ENCODE data around the gene RPL39. TPM values are rescaled to one million over a fixed set of nuclear protein-coding genes. Genes with fewer than 3 reads are reported as not detected.
A peak's percentile ranks its signal among the peaks of the same experiment; 100 is the strongest.
"Not testable (repeated sequence)": the region's sequence is repeated elsewhere in the genome, so short reads cannot be mapped to it uniquely, and the experiment has no call there.

RPL39 gene
- total RNA-seq, 3 donors from 2014 or later: 2,097 to 2,146 (median 2,130) TPM

DNA sequence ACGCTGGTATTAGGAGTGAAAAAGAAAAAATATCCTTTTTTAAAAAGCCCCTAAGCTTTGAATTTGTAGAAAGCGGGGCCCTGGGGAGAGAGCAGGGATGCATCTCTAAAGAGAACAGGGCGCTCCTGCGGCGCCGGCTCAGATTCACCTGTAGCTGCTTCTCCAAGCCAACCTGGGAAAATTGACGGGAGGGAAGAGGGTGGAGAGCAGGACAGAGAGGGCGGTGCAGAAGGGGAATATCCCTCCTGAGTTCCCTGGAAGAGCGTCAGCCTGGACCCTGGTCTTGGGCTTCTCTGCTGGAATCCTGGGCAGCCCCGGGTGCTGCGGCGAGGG, 33.8 kb downstream of the RPL39 start:
- DNase-seq (no peak), ATAC-seq (no peak)
- Mint-ChIP-seq H3K27me3 (ENCODE audit: low read depth) (no peaks in the 10 kb centered on the region), H3K4me3 (peak overlapping the region; percentile 77), H3K36me3 (ENCODE audit: insufficient read depth) (no peaks in the 10 kb centered on the region), H3K4me1 (ENCODE audit: low read depth) (peaks cover 43% of the 10 kb centered on the region), H3K9me3 (no peaks in the 10 kb centered on the region)

DNA sequence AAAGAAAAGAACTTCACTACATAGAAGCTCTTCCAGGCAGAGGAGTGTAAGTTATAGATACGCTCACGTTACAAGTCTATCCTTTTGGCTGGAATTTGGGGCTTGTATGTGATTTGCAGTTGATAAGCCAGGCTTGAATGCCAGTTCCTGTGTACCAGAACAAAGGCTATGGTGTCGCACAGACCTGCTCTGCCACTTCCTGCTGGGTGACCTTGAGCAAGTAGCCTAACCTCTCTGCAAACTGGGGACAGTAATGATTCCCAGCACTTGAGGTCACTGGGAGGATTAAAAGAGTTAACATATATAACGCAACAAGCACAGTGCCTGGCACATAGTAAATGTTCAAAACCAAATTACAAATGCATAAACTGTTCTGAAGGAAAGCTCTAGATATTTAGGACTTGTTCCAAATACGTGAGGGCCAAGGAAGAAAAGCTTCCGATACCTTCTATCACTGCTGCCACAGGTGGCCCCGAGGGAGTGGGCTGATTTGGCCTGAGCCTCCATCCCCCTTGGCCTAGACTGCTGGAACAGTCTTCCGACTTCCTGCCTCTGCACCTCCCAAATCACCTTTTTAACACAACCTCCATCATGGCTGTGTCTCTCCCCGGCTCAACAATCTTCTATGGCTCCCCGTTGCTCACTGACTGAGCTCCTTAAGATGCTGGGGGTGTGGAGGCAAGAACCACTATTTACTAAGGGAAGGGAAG, 34.3 kb downstream of the RPL39 start:
- Mint-ChIP-seq H3K9me3 (no peaks in the 10 kb centered on the region), H3K36me3 (ENCODE audit: insufficient read depth) (no peaks in the 10 kb centered on the region), H3K4me1 (ENCODE audit: low read depth) (peaks cover 43% of the 10 kb centered on the region), H3K4me3 (peak overlapping the region; percentile 77), H3K27me3 (ENCODE audit: low read depth) (no peaks in the 10 kb centered on the region)
- DNase-seq (no peak), ATAC-seq (no peak)

DNA sequence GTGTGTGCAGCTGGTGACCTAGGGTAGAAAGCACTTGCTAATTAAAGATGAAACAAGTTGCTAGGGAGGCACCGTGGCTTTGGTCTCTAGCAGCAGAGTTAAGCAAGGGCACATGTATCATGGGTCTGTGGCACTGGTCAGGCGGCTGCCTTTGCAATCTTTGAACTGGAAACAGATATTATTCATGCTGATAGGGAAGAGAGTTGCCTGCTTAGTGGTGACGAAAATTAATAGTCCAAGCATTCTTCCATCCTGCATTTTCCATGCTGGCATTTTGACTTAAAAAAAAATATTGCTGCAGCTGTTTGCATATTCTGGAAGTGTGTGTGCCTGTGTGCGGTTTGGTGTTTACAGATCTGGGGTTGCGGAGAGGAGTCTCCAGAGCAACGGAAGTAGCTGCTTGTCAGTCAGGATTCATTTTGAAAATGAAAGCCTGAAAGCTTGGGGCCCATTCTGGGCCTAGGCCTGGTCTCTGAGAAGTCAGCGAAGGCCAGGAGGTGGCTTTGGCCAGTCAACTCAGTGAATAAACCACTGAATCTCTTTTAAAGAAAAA, 35.4 kb downstream of the RPL39 start:
- no peak for DNase-seq
- Mint-ChIP-seq H3K4me1 (ENCODE audit: low read depth) (peaks cover 43% of the 10 kb centered on the region), H3K4me3 (peak overlapping the region; percentile 77), H3K36me3 (ENCODE audit: insufficient read depth) (no peaks in the 10 kb centered on the region), H3K9me3 (no peaks in the 10 kb centered on the region), H3K27me3 (ENCODE audit: low read depth) (no peaks in the 10 kb centered on the region)
- ATAC-seq: peak; percentile 75 to 76

GRCh38 chrX:119753639-119754257, 37.7 kb downstream of the RPL39 start:
- H3K27me3 Mint-ChIP-seq (ENCODE audit: low read depth): no peaks in the 10 kb centered on the region
- H3K36me3 Mint-ChIP-seq (ENCODE audit: insufficient read depth): no peaks in the 10 kb centered on the region
- DNase-seq: no peak
- H3K4me1 Mint-ChIP-seq (ENCODE audit: low read depth): peaks cover 43% of the 10 kb centered on the region
- peak; percentile 24 to 25 for ATAC-seq
- no peak overlapping the region for H3K4me3 Mint-ChIP-seq
- no peaks in the 10 kb centered on the region for H3K9me3 Mint-ChIP-seq

DNA sequence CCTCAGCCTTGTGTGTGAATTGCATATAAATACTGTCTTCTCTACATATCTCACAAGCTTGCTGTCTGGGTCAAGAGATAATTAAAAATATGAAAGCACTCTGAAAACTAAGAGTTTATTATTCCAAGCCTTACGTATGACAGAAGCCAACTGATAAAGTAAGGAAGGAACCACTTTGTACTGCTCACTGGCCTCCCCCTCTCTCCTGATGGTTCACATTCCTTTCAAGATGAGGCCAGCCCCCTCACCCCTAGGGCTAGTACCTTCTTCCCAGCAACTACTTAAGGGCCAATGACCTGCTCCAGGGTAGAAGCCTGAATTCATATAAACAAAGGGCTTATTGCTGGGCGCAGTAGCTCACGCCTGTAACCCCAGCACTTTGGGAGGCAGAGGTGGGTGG, 38.4 kb downstream of the RPL39 start:
- DNase-seq (no peak), ATAC-seq (no peak)
- no peaks in the 10 kb centered on the region for H3K9me3 Mint-ChIP-seq
- H3K27me3 Mint-ChIP-seq (ENCODE audit: low read depth): no peaks in the 10 kb centered on the region
- peaks cover 43% of the 10 kb centered on the region for H3K4me1 Mint-ChIP-seq (ENCODE audit: low read depth)
- H3K36me3 Mint-ChIP-seq (ENCODE audit: insufficient read depth): no peaks in the 10 kb centered on the region
- no peak overlapping the region for H3K4me3 Mint-ChIP-seq

DNA sequence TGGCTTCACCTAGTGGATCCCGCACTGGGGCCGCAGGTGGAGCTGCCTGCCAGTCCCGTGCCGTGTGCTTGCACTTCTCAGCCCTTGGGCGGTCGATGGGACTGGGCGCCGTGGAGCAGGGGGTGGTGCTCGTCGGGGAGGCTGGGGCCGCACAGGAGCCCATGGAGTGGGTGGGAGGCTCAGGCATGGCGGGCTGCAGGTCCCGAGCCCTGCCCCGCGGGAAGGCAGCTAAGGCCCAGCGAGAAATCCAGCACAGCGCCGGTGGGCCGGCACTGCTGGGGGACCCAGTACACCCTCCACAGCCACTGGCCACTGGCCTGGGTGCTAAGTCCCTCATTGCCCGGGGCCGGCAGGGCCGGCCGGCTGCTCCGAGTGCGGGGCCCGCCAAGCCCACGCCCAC, 40.7 kb downstream of the RPL39 start:
- ATAC-seq; H3K36me3 Mint-ChIP-seq (ENCODE audit: insufficient read depth); DNase-seq; H3K27me3 Mint-ChIP-seq (ENCODE audit: low read depth); H3K4me3 Mint-ChIP-seq; H3K9me3 Mint-ChIP-seq: not testable (repeated sequence)
- H3K4me1 Mint-ChIP-seq (ENCODE audit: low read depth): peaks cover 21% of the 10 kb centered on the region

DNA sequence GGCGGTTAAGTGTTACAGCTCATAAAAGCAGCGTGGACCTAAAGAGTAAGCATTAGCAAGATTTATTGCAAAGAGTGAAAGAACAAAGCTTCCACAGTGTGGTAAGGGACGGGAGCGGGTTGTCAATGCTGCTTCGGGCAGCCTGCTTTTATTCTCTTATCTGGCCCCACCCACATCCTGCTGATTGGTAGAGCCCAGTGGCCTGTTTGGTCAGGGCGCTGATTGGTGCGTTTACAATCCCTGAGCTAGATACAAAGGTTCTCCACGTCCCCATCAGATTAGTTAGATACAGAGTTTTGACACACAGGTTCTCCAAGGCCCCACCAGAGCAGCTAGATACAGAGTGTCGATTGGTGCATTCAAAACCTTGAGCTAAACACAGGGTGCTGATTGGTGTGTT, 41.3 kb downstream of the RPL39 start:
- not testable (repeated sequence) for ATAC-seq; H3K4me3 Mint-ChIP-seq; H3K9me3 Mint-ChIP-seq; H3K36me3 Mint-ChIP-seq (ENCODE audit: insufficient read depth); DNase-seq; H3K27me3 Mint-ChIP-seq (ENCODE audit: low read depth)
- H3K4me1 Mint-ChIP-seq (ENCODE audit: low read depth): peaks cover 14% of the 10 kb centered on the region

GRCh38 chrX:119745283-119745848, 46.1 kb downstream of the RPL39 start:
- no peak for ATAC-seq
- no peak for DNase-seq
- Mint-ChIP-seq H3K27me3 (ENCODE audit: low read depth) (no peaks in the 10 kb centered on the region), H3K4me3 (no peak overlapping the region), H3K4me1 (ENCODE audit: low read depth) (no peaks in the 10 kb centered on the region), H3K9me3 (no peaks in the 10 kb centered on the region), H3K36me3 (ENCODE audit: insufficient read depth) (no peaks in the 10 kb centered on the region)

DNA sequence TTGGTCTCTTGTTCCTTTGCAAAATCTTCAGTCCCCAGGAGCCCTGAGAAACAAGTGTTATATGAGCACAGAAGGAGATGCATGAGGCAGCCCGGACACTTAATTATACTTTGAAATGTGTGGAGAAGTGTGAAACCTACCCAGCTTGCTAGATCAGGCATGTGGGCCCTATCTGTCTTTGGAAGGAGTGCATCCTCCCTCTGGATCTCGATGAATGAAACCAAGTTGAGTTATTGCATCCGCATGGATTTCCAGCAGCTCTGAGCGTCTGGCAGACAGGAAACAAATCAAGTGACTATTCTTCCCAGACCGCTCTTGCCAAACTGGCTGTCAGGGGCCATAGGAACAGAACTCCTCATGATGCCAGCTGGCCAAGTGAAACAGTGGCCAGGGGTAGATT, 52.7 kb downstream of the RPL39 start:
- Mint-ChIP-seq H3K4me1 (ENCODE audit: low read depth) (no peaks in the 10 kb centered on the region), H3K4me3 (no peak overlapping the region), H3K9me3 (no peaks in the 10 kb centered on the region), H3K36me3 (ENCODE audit: insufficient read depth) (no peaks in the 10 kb centered on the region), H3K27me3 (ENCODE audit: low read depth) (no peaks in the 10 kb centered on the region)
- DNase-seq: no peak
- ATAC-seq: no peak

Other genes starting within 250 kb of the RPL39 start
- gene STEEP1, start 226.2 kb downstream of the RPL39 start, total RNA-seq: 10 to 100 TPM; 37.4 to 43.5 (median 38.8) TPM
- gene UBE2A, start 217.1 kb downstream of the RPL39 start, total RNA-seq: 10 to 100 TPM; 61.4 to 65.3 (median 64.3) TPM
- gene NKRF, start 185.2 kb downstream of the RPL39 start, total RNA-seq: 10 to 100 TPM; 27.4 to 30.0 (median 28.9) TPM
- gene SEPTIN6, start 98.5 kb downstream of the RPL39 start, total RNA-seq: 100 to 1,000 TPM; 100 to 131 (median 104) TPM
- gene SOWAHD, start 33.0 kb downstream of the RPL39 start, total RNA-seq: under 1 TPM in 2 of 3 donors, not detected in 1; 0.14 to 0.18 TPM
- 10 to 100 TPM; 14.5 to 16.5 (median 16.3) TPM for gene UPF3B, start 61.3 kb upstream of the RPL39 start, total RNA-seq
- 10 to 100 TPM; 23.7 to 27.5 (median 24.9) TPM for gene RNF113A, start 80.1 kb upstream of the RPL39 start, total RNA-seq
- 10 to 100 TPM; 82.4 to 87.4 (median 83.8) TPM for gene NDUFA1, start 80.2 kb upstream of the RPL39 start, total RNA-seq
- not detected for gene AKAP14, start 104.3 kb upstream of the RPL39 start, total RNA-seq
- gene NKAP, start 152.1 kb upstream of the RPL39 start, total RNA-seq: 10 to 100 TPM in 1 of 3 donors, 1 to 10 TPM in 2; 9.0 to 10.5 (median 9.8) TPM